Activated CD8-positive, alpha-beta memory T cell treated with anti-CD3 and anti-CD28 coated beads, Interleukin-2, amount 10 ng/mL, durations not matched to agents 7 days and 5 days (primary cell): ENCODE results near the gene EIF4H. TPM values are rescaled to one million over a fixed set of nuclear protein-coding genes. Genes with fewer than 3 reads are reported as not detected.

Experiments
- microRNA-seq: library from miRNA; unstranded; fragments of <30 nt; microRNA quantifications from one replicate; pipeline ENCODE4 v1.2.0, GENCODE V29; 2022
- total RNA-seq, 2 experiments: library from RNA; stranded (reverse); gene quantifications; one replicate each; pipeline ENCODE4 v1.2.3, GENCODE V29; 2021

EIF4H gene
- total RNA-seq, 2 experiments from 2014 or later: 278 to 322 TPM

Small RNA genes lying within 50 kb of the gene (microRNA-seq; reads per million reads assigned to microRNA genes)
- gene MIR590: 1,124 reads per million, percentile 85 among the genes with 10 or more reads in this experiment

Other genes with a start within 250 kb of the EIF4H start
- gene ELN, start 146.2 kb upstream of the EIF4H start, total RNA-seq: not detected
- gene LIMK1, start 90.6 kb upstream of the EIF4H start, total RNA-seq: 10 to 100 TPM; 44.8 to 49.5 TPM
- 10 to 100 TPM; 15.3 to 17.6 TPM for gene LAT2, start 35.6 kb downstream of the EIF4H start, total RNA-seq
- 10 to 100 TPM; 70.5 to 76.8 TPM for gene RFC2, start 80.0 kb downstream of the EIF4H start, total RNA-seq
- 1 to 10 TPM; 1.9 to 4.6 TPM for gene CLIP2, start 115.1 kb downstream of the EIF4H start, total RNA-seq